WTC11 (cell line): ENCODE results near the gene ACACA. TPM values are rescaled to one million over a fixed set of nuclear protein-coding genes. Genes with fewer than 3 reads are reported as not detected.

Experiments used
- ATAC-seq: fragments of 200-7000 bp; cut with Tn5 transposase; 2 replicates; pipeline ENCODE4 v1.10.0; 2021; ENCODE audit warnings: mild to moderate bottlenecking, moderate library complexity
- CTCF ChIA-PET: fragments of 300-600 bp; sonication (Branson Sonifier 250); formaldehyde crosslinking; loops from one replicate; lab custom pipeline; 2021; ENCODE audit warnings: antibody characterized with exemption; lab: Charles Lee
- POLR2A ChIA-PET: fragments of 350-600 bp; sonication (Branson Sonifier 250); formaldehyde crosslinking; loops from one replicate; lab custom pipeline; 2021; ENCODE audit warnings: antibody characterized with exemption; lab: Charles Lee
- DNase-seq: peaks from one replicate; pipeline ENCODE4 v3.0.0; 2021; ENCODE audit warnings: low spot score
- H3K27ac Mint-ChIP-seq: 2 replicates; pipeline ENCODE4 v1.8.0; 2021; ENCODE audit warnings: mixed read lengths
- H3K27me3 Mint-ChIP-seq: 2 replicates; pipeline ENCODE4 v1.8.0; 2021; ENCODE audit warnings: low read depth, mild to moderate bottlenecking, moderate library complexity, mixed read lengths
- H3K36me3 Mint-ChIP-seq: 2 replicates; pipeline ENCODE4 v1.8.0; 2021; ENCODE audit warnings: mixed read lengths
- H3K4me1 Mint-ChIP-seq: 2 replicates; pipeline ENCODE4 v1.8.0; 2022; ENCODE audit warnings: mixed read lengths
- H3K4me3 Mint-ChIP-seq: 2 replicates; pipeline ENCODE4 v1.8.0; 2021; ENCODE audit warnings: mild to moderate bottlenecking, moderate library complexity, mixed read lengths
- H3K9me3 Mint-ChIP-seq: 2 replicates; pipeline ENCODE4 v1.8.0; 2021; ENCODE audit warnings: mixed read lengths
- AR ChIP-seq: fragments of 250-450 bp; sonication (Bioruptor Pico); IDR thresholded peaks from 2 replicates; pipeline ENCODE4 v1.9.0; 2021; ENCODE audit warnings: mild to moderate bottlenecking
- CREB1 ChIP-seq: sonication (generic); formaldehyde crosslinking; IDR thresholded peaks from 2 replicates; pipeline ENCODE4 v1.8.0; 2023; ENCODE audit warnings: mild to moderate bottlenecking, missing genetic modification reagents
- CREM ChIP-seq: sonication (generic); formaldehyde crosslinking; IDR thresholded peaks from 2 replicates; pipeline ENCODE4 v1.8.1; 2022; ENCODE audit warnings: mild to moderate bottlenecking, missing genetic modification reagents, moderate library complexity
- CTCF ChIP-seq: fragments of 200-600 bp; IDR thresholded peaks from 2 replicates; pipeline ENCODE4 v1.8.0; 2022; ENCODE audit warnings: antibody characterized with exemption
- E2F1 ChIP-seq: sonication (generic); formaldehyde crosslinking; IDR thresholded peaks from 2 replicates; pipeline ENCODE4 v1.8.0; 2022; ENCODE audit warnings: mild to moderate bottlenecking, missing genetic modification reagents
- FOXK1 ChIP-seq: sonication (generic); formaldehyde crosslinking; IDR thresholded peaks from 2 replicates; pipeline ENCODE4 v1.8.0; 2022; ENCODE audit warnings: mild to moderate bottlenecking, moderate library complexity, missing genetic modification reagents
- HMGA2 ChIP-seq: fragments of 250-450 bp; sonication (Bioruptor Pico); IDR thresholded peaks from 2 replicates; pipeline ENCODE4 v1.4.0; 2021; ENCODE audit warnings: mild to moderate bottlenecking, moderate library complexity
- MXD4 ChIP-seq: fragments of 250-450 bp; sonication (Bioruptor Pico); IDR thresholded peaks from 2 replicates; pipeline ENCODE4 v1.8.0; 2021; ENCODE audit warnings: mild to moderate bottlenecking, moderate library complexity, borderline replicate concordance
- NR1H2 ChIP-seq: sonication (generic); formaldehyde crosslinking; IDR thresholded peaks from 2 replicates; pipeline ENCODE4 v1.9.0; 2021; ENCODE audit warnings: mild to moderate bottlenecking, moderate library complexity, missing genetic modification reagents
- PRRX2 ChIP-seq: fragments of 250-450 bp; sonication (Bioruptor Pico); IDR thresholded peaks from 2 replicates; pipeline ENCODE4 v1.8.0; 2021; ENCODE audit warnings: mild to moderate bottlenecking
- SMAD3 ChIP-seq: sonication (generic); formaldehyde crosslinking; IDR thresholded peaks from 2 replicates; pipeline ENCODE4 v1.8.0; 2022; ENCODE audit warnings: missing genetic modification reagents, mild to moderate bottlenecking, borderline replicate concordance
- SOX15 ChIP-seq: fragments of 250-450 bp; sonication (Bioruptor Pico); IDR thresholded peaks from 2 replicates; pipeline ENCODE4 v1.9.0; 2021; ENCODE audit warnings: mild to moderate bottlenecking
- TEAD1 ChIP-seq: sonication (generic); formaldehyde crosslinking; IDR thresholded peaks from 2 replicates; pipeline ENCODE4 v1.8.0; 2022; ENCODE audit warnings: mild to moderate bottlenecking, missing genetic modification reagents
- ZBTB21 ChIP-seq: sonication (generic); formaldehyde crosslinking; IDR thresholded peaks from 2 replicates; pipeline ENCODE4 v1.8.1; 2023; ENCODE audit warnings: mild to moderate bottlenecking, missing genetic modification reagents, borderline replicate concordance
- ZNF219 ChIP-seq: sonication (generic); formaldehyde crosslinking; IDR thresholded peaks from 2 replicates; pipeline ENCODE4 v1.8.0; 2023; ENCODE audit warnings: missing genetic modification reagents, mild to moderate bottlenecking, borderline replicate concordance
- ZNF396 ChIP-seq: fragments of 250-450 bp; sonication (Bioruptor Pico); IDR thresholded peaks from 2 replicates; pipeline ENCODE4 v1.8.0; 2021; ENCODE audit warnings: mild to moderate bottlenecking, moderate library complexity, borderline replicate concordance
- ZNF512 ChIP-seq: sonication (generic); formaldehyde crosslinking; IDR thresholded peaks from 2 replicates; pipeline ENCODE4 v1.8.1; 2022; ENCODE audit warnings: missing genetic modification reagents, borderline replicate concordance
- total RNA-seq: library from RNA; stranded (reverse); gene quantifications from 3 replicates; pipeline ENCODE4 v1.2.3, GENCODE V29; 2021
- TF ChIP-seq, protein P1 (sequence below): sonication (generic); formaldehyde crosslinking; IDR thresholded peaks from 2 replicates; pipeline ENCODE4 v1.8.1; 2023; ENCODE audit warnings: mild to moderate bottlenecking, missing genetic modification reagents, moderate library complexity
- TF ChIP-seq, protein P2 (sequence below): fragments of 250-450 bp; sonication (Bioruptor Pico); IDR thresholded peaks from 2 replicates; pipeline ENCODE4 v1.9.0; 2021; ENCODE audit warnings: mild to moderate bottlenecking
- TF ChIP-seq, protein P3 (sequence below): sonication (generic); formaldehyde crosslinking; IDR thresholded peaks from 2 replicates; pipeline ENCODE4 v1.8.1; 2023; ENCODE audit warnings: mild to moderate bottlenecking, missing genetic modification reagents

Gene ACACA
- total RNA-seq, 1 experiment from 2014 or later: 167 TPM

- ChIA-PET POLR2A (no interaction called here), CTCF (no interaction called here)
- Mint-ChIP-seq H3K4me3 (no peak overlapping the region), H3K27me3 (no peaks in the 10 kb centered on the region), H3K27ac (0 out of 2 replicates have a peak overlapping the region, but pooled peaks have one; percentile 28), H3K4me1 (peaks cover 13% of the 10 kb centered on the region), H3K9me3 (no peaks in the 10 kb centered on the region), H3K36me3 (peaks cover 58% of the 10 kb centered on the region)
- ATAC-seq (no peak), DNase-seq (no peak)
- TF ChIP-seq, protein P1, sequence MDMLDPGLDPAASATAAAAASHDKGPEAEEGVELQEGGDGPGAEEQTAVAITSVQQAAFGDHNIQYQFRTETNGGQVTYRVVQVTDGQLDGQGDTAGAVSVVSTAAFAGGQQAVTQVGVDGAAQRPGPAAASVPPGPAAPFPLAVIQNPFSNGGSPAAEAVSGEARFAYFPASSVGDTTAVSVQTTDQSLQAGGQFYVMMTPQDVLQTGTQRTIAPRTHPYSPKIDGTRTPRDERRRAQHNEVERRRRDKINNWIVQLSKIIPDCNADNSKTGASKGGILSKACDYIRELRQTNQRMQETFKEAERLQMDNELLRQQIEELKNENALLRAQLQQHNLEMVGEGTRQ (CRISPR knock-in tag): no peak
- TF ChIP-seq FOXK1 (CRISPR knock-in tag): no peak
- TF ChIP-seq CTCF: no peak
- no peak for TF ChIP-seq NR1H2 (CRISPR knock-in tag)
- TF ChIP-seq SOX15 (CRISPR knock-in tag): no peak
- TF ChIP-seq AR (CRISPR knock-in tag): no peak
- no peak for TF ChIP-seq E2F1 (CRISPR knock-in tag)
- TF ChIP-seq ZNF396 (CRISPR knock-in tag): no peak
- TF ChIP-seq, protein P2, sequence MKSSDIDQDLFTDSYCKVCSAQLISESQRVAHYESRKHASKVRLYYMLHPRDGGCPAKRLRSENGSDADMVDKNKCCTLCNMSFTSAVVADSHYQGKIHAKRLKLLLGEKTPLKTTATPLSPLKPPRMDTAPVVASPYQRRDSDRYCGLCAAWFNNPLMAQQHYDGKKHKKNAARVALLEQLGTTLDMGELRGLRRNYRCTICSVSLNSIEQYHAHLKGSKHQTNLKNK (CRISPR knock-in tag): no peak
- TF ChIP-seq, protein P3, sequence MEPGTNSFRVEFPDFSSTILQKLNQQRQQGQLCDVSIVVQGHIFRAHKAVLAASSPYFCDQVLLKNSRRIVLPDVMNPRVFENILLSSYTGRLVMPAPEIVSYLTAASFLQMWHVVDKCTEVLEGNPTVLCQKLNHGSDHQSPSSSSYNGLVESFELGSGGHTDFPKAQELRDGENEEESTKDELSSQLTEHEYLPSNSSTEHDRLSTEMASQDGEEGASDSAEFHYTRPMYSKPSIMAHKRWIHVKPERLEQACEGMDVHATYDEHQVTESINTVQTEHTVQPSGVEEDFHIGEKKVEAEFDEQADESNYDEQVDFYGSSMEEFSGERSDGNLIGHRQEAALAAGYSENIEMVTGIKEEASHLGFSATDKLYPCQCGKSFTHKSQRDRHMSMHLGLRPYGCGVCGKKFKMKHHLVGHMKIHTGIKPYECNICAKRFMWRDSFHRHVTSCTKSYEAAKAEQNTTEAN (CRISPR knock-in tag): no peak
- no peak for TF ChIP-seq TEAD1
- no peak for TF ChIP-seq CREM (CRISPR knock-in tag)
- no peak for TF ChIP-seq ZNF512 (CRISPR knock-in tag)
- TF ChIP-seq SMAD3: no peak
- no peak for TF ChIP-seq ZBTB21 (CRISPR knock-in tag)
- TF ChIP-seq HMGA2: no peak
Measured at GRCh38 chr17:37092701-37093100, 313.9 kb downstream of the ACACA start.

- Mint-ChIP-seq H3K4me1 (peaks cover 13% of the 10 kb centered on the region), H3K4me3 (no peak overlapping the region), H3K27ac (peak overlapping the region; percentile 42; the same call in 1 of the 2 replicates), H3K27me3 (no peaks in the 10 kb centered on the region), H3K9me3 (no peaks in the 10 kb centered on the region), H3K36me3 (peaks cover 58% of the 10 kb centered on the region)
- ChIA-PET POLR2A (no interaction called here), CTCF (interaction anchor here (0.6 kb wide), 1 partner anchor 318 kb away, joined by 3 read pairs; no protein-coding TSS in a partner anchor)
- no peak for TF ChIP-seq ZNF219
- no peak for TF ChIP-seq PRRX2 (CRISPR knock-in tag)
- TF ChIP-seq CREB1 (CRISPR knock-in tag): no peak
- TF ChIP-seq HMGA2: no peak
- no peak for TF ChIP-seq MXD4 (CRISPR knock-in tag)
- ATAC-seq (no peak), DNase-seq (no peak)
Measured at GRCh38 chr17:37092071-37092470, 314.6 kb downstream of the ACACA start.
